ENCODE data around the gene LCN12. TPM values are rescaled to one million over a fixed set of nuclear protein-coding genes. Genes with fewer than 3 reads are reported as not detected.

LCN12 gene
- total RNA-seq, 1 experiment from 2014 or later, result 2.5 TPM

DNA sequence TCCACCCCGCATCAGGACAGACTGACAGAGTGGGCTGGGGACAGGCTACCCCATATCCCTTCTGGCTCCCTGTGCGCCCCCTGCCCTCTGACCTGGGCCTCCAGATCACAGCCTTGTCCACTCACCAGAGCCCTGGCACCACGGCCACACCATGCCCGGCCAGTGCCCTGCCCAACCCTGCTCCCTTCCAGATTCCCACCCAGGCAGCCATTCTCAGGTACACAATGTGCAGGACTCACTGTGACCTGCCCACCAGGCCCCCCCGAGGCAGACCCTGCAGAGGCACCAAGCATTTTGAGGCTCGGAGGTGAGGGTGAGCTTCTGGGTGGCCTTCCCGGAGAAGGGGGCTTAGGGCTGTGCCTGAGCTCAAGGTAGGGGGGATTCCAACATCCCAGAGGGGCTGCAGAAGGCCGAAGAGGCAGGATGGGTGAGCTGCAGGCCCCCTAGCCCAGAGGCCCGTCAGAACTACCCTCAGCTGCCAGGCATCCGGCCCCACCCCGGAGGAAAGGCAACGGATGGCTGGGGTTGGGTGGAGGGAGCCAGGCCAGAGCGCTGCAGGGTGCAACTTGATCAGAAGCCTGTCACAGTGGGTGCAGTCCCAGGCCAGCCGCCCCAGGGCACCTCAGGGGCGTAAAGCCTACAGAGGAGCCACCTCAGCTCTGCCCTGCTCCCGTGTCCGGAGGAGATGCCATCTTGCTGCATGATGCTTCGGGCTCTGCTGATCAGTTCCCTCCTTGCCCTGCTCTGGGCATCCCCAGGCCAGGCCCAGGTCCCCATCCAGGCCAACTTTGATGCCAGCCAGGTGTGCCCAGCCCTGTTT is 30.4 kb downstream of the LCN12 start, which contains the start of gene LCNL1:
Gene LCNL1 (plus strand): TSS at position 762 of the 820 bp plus-strand sequence. CDS start 594 bp downstream, outside the sequence.
- BruUV-seq (replicated peaks), result no TSS peak
- ChIA-PET CTCF (interaction anchor here (0.7 kb wide), 1 partner anchor 104 kb away, joined by 5 read pairs; the partner anchor contains the start of gene MAN1B1), POLR2A (interaction anchor here (0.6 kb wide), 1 partner anchor 241 kb away, joined by 12 read pairs; no protein-coding TSS in a partner anchor)
- DNase-seq (ENCODE audit: low read depth, low spot score) (no peak), ATAC-seq (no peak)
- Histone ChIP-seq H3K36me3 (ENCODE audit: control insufficient read depth, insufficient read depth, low read length) (no peaks in the 10 kb centered on the region), H3K4me1 (ENCODE audit: control insufficient read depth, insufficient read depth, low read length) (no peaks in the 10 kb centered on the region), H3K27me3 (ENCODE audit: control insufficient read depth, insufficient read depth, low read length) (no peaks in the 10 kb centered on the region), H3K9me3 (ENCODE audit: control insufficient read depth, insufficient read depth, low read depth, low read length) (no peaks in the 10 kb centered on the region), H3K4me3 (ENCODE audit: low read depth in 2 of 2, low read length in 2 of 2) (no peak within 1 kb of the TSS), H3K27ac (ENCODE audit: low read length) (no peak within 1 kb of the TSS)
- TF ChIP-seq, protein P1, sequence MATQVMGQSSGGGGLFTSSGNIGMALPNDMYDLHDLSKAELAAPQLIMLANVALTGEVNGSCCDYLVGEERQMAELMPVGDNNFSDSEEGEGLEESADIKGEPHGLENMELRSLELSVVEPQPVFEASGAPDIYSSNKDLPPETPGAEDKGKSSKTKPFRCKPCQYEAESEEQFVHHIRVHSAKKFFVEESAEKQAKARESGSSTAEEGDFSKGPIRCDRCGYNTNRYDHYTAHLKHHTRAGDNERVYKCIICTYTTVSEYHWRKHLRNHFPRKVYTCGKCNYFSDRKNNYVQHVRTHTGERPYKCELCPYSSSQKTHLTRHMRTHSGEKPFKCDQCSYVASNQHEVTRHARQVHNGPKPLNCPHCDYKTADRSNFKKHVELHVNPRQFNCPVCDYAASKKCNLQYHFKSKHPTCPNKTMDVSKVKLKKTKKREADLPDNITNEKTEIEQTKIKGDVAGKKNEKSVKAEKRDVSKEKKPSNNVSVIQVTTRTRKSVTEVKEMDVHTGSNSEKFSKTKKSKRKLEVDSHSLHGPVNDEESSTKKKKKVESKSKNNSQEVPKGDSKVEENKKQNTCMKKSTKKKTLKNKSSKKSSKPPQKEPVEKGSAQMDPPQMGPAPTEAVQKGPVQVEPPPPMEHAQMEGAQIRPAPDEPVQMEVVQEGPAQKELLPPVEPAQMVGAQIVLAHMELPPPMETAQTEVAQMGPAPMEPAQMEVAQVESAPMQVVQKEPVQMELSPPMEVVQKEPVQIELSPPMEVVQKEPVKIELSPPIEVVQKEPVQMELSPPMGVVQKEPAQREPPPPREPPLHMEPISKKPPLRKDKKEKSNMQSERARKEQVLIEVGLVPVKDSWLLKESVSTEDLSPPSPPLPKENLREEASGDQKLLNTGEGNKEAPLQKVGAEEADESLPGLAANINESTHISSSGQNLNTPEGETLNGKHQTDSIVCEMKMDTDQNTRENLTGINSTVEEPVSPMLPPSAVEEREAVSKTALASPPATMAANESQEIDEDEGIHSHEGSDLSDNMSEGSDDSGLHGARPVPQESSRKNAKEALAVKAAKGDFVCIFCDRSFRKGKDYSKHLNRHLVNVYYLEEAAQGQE (IDR thresholded peaks at IDR 0.05; ENCODE audit: insufficient read depth in 1 of 2, low read depth in 2 of 2, low read length in 1 of 2), result no peak
- TF ChIP-seq, protein P2, sequence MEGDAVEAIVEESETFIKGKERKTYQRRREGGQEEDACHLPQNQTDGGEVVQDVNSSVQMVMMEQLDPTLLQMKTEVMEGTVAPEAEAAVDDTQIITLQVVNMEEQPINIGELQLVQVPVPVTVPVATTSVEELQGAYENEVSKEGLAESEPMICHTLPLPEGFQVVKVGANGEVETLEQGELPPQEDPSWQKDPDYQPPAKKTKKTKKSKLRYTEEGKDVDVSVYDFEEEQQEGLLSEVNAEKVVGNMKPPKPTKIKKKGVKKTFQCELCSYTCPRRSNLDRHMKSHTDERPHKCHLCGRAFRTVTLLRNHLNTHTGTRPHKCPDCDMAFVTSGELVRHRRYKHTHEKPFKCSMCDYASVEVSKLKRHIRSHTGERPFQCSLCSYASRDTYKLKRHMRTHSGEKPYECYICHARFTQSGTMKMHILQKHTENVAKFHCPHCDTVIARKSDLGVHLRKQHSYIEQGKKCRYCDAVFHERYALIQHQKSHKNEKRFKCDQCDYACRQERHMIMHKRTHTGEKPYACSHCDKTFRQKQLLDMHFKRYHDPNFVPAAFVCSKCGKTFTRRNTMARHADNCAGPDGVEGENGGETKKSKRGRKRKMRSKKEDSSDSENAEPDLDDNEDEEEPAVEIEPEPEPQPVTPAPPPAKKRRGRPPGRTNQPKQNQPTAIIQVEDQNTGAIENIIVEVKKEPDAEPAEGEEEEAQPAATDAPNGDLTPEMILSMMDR (IDR thresholded peaks at IDR 0.05), result no peak
- no peak for TF ChIP-seq TCF7L2 (IDR thresholded peaks at IDR 0.05; ENCODE audit: low read depth, low read length)
- TF ChIP-seq SIN3A (IDR thresholded peaks at IDR 0.05; ENCODE audit: borderline replicate concordance, insufficient read depth, low read depth, low read length), result no peak
- no peak for TF ChIP-seq POLR2AphosphoS5 (IDR thresholded peaks at IDR 0.05; ENCODE audit: low read depth, low read length)
- intact Hi-C loops (cut with micrococcal nuclease; ENCODE audit: unreplicated experiment), result no loop called here
- in situ Hi-C loops (cut with HindIII; ENCODE audit: low pct_unique_long_range_greater_than_20kb, low sequenced_read_pairs), result no loop called here

DNA sequence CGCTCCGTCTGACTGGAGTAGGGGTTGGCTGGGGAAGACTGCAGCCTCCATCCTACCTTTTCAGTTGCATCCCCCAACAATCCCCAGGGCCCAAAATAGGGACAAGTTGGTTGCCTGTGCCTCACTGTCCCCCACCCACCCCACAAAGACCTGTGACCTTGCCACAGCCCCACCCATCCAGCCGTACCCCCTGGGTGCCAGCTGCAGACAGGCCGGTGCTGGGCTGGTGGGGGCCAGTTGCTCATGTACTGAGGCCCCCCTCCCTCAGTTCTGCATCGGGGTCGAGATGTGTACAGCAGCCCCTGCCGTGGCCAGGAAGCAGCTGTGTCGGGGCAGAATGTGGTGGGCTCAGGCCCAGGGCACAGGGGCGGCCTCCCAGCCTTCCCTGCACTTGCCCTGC is 31.1 kb downstream of the LCN12 start:
- ATAC-seq, result no peak
- ChIA-PET CTCF (no interaction called here), POLR2A (no interaction called here)
- DNase-seq (ENCODE audit: low read depth, low spot score), result no peak
- H3K9me3 ChIP-seq (ENCODE audit: control insufficient read depth, insufficient read depth, low read depth, low read length), result no peaks in the 10 kb centered on the region
- no peaks in the 10 kb centered on the region for H3K4me1 ChIP-seq (ENCODE audit: control insufficient read depth, insufficient read depth, low read length)
- TF ChIP-seq, protein P2 (IDR thresholded peaks at IDR 0.05), result no peak
- no peak for TF ChIP-seq SIN3A (IDR thresholded peaks at IDR 0.05; ENCODE audit: borderline replicate concordance, insufficient read depth, low read depth, low read length)
- TF ChIP-seq TCF7L2 (IDR thresholded peaks at IDR 0.05; ENCODE audit: low read depth, low read length), result no peak
- TF ChIP-seq POLR2AphosphoS5 (IDR thresholded peaks at IDR 0.05; ENCODE audit: low read depth, low read length), result no peak
- TF ChIP-seq, protein P1 (IDR thresholded peaks at IDR 0.05; ENCODE audit: insufficient read depth in 1 of 2, low read depth in 2 of 2, low read length in 1 of 2), result no peak
- no peaks in the 10 kb centered on the region for H3K36me3 ChIP-seq (ENCODE audit: control insufficient read depth, insufficient read depth, low read length)
- intact Hi-C loops (cut with micrococcal nuclease; ENCODE audit: unreplicated experiment), result no loop called here
- no TSS peak for BruUV-seq (replicated peaks)
- no peaks in the 10 kb centered on the region for H3K27me3 ChIP-seq (ENCODE audit: control insufficient read depth, insufficient read depth, low read length)
- no peak overlapping the region for H3K27ac ChIP-seq (ENCODE audit: low read length)
- no peak overlapping the region for H3K4me3 ChIP-seq (ENCODE audit: low read depth in 2 of 2, low read length in 2 of 2)
- in situ Hi-C loops (cut with HindIII; ENCODE audit: low pct_unique_long_range_greater_than_20kb, low sequenced_read_pairs), result no loop called here

Measured in Panc1 (cell line).